CD4-positive, alpha-beta T cell treated with Interleukin-6 at 100 ng/mL for 8 hours (primary cell): ENCODE data around the gene ADAMTS2.

Experiments
- DNase-seq: peaks from one replicate; pipeline ENCODE4 v3.0.0-alpha.2; 2020; ENCODE audit warnings: mixed read lengths, low spot score

The ADAMTS2 gene

DNA sequence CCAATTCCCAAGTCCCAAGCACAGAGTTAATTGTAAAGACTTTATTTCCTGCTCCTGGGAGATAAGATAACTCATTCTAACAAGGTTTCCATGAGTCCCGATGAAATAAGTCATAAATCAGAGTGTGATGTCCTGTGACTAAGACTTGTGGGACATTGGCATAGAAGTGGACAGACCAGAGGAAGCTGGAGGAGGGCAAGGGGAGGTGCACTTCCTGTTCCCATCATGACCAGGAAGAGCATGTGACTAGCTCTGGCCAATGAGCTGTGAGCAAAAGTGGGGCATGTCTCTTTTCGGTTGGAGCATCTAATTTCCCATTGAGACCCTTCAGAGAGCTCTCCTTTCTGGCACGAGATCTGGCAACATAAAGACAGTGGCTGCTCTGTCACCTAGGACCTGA, 184.7 kb downstream of the ADAMTS2 start:
- no peak for DNase-seq

DNA sequence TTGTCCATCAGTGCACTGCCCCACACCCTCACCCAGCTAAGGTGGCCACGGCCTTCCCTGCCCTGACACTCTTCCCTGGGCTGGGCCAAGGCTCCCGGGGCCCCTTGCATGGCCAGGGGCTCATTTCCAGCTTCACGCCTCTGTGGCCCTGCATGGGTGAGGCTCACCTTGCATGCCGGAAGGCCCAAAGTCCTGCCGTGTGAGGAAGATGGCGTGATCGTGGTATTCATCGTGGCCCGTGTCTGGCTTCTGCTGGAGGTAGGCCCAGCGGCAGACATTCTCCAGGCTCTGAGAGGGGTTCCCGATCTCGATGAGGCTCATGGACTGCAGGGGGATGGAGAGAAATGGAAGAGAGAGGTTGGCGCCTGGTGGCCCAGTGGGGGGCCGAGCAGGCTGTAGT, 186.7 kb downstream of the ADAMTS2 start:
- no peak for DNase-seq

DNA sequence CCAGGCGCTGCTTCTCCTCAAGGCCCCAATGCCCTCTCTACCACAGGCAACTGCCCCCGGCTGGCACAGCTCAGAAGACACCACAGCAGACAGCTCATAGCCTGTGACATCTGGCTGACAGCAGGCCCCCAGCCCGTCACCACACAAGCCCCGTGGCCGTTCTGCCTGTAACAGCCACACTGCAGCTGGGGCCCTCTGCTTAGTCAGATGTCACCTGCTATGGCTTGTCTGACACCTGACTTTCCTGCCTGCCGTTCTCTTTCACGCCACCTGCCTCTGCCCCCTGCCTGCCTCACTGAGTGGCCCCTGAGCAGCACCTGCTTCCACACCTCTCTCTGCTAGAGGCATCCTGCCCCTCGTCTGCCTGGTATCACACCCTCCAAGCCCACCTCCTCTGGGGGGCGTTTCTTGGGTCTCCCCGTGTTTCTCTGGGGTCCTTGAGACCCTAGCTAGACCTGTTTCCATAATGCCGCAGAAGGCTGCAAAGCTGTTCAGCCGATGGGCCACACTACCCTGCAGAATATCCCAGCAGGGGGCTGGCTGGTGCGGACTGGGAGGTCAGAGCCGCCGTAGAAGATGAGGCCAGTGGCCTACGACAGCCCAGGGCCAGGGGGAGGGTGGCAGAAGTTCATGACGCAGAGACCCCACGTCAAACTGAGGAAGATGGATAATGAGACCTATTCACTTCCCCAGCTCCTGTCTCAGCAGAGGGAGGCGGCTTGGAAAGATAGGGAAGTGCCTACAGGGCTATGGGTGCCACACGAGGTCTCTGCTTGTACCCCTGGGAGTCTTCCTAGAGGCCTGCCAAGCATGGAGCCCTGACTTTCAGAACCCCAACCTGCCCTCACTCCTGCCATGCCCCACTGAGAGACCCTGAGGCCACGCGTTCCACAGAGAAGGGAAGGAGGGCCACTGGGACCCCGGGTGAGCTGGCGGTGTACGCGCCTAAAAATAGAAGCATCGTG, 190.0 kb downstream of the ADAMTS2 start:
- no peak for DNase-seq

DNA sequence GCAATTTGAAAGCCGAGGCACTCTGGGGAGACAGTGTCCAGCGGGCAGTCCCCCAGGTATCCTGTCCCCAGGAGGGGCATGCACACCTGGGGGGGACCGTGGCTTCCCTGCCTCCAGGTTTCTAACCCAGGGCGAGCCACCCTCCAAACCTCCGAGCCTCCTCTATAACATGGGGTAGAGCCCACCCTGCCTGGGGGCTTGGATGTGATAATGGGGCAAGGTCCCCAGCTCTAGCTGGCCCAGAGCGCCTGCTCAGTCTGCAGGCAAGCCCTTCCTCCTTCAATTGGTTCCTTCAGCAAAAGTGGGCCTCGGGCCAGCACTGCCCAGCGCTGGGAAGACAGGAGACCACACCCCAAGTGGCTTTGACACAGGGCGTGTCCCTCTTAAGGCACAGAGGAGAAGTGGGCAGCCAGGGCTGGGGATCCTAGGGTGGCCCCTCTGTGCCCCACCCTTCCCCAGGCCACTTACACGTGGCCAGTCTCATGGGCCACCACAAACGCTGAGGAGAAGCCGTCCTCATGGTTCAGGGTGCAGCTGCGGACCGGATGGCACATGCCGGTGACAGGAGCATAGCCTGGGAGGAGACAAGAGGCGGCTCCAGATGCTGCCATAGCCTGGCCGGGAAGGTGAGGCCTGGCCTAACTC, 190.8 kb downstream of the ADAMTS2 start:
- no peak for DNase-seq

DNA sequence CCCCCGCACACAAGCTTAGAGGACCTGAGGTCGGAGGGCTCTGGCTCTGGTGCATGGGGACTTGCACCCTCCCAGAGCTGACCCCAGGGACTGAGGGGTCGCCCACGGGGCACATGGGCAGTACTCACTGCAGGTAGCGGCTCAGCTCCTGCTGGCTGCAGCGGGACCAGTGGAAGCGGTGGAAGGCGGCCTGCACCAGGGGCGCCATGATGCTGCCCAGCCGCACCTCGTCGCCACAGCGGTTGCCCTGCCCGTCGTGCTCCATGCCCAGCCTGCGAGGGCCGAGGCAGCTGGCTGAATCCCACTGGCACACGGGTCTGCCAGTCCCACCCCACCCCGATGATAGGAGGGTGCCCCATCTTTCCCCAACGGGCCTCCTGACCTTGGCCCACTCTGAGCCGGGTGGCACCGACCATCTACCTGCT, 191.3 kb downstream of the ADAMTS2 start:
- DNase-seq = no peak

DNA sequence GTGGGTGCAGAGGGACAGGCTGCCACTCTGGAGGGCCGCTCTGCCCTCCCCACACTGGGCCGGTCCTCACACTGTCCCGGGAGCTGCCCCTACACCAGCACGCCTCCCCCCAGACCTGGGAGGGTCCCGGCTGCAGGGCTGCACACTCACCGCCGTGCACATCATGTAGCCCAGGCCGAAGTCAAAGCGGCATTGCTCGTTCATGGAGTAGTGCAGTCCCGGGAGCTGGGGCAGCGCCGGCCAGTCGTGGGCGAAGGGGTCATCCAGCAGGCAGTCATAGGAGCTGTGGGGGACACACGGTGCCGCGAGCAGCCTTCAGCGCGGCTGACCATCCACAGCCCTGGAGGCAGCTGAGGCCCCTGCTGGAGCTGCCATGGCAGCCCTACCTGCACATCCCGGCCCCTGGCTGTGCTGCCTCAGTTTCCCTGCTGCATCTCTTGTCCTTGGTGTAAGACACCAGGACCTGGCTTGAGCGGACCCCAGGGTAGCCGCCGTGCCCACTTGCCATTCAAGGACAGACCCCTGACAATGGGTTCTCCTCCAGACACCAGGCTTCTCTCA, 191.8 kb downstream of the ADAMTS2 start:
- no peak for DNase-seq

DNA sequence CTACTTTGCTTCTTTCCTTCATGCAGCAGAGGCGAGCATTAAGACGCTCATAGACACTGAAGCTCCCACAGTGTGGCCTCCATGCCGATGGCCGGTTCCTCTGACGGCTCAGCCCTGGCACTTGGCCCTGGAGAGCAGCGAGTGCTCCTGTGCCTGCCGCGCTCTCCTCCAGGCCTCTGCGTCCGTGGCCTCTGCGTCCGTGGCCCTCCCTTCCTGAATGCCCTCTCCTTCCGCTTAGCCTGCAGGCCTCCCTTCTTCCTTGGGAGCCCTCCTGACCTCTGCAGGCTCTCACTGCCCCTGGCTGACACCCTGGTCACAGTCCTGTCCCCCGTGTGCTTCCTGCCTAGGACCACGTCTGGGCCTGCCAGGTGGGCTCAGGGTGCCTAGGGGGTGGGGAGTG, 192.3 kb downstream of the ADAMTS2 start:
- DNase-seq = no peak

DNA sequence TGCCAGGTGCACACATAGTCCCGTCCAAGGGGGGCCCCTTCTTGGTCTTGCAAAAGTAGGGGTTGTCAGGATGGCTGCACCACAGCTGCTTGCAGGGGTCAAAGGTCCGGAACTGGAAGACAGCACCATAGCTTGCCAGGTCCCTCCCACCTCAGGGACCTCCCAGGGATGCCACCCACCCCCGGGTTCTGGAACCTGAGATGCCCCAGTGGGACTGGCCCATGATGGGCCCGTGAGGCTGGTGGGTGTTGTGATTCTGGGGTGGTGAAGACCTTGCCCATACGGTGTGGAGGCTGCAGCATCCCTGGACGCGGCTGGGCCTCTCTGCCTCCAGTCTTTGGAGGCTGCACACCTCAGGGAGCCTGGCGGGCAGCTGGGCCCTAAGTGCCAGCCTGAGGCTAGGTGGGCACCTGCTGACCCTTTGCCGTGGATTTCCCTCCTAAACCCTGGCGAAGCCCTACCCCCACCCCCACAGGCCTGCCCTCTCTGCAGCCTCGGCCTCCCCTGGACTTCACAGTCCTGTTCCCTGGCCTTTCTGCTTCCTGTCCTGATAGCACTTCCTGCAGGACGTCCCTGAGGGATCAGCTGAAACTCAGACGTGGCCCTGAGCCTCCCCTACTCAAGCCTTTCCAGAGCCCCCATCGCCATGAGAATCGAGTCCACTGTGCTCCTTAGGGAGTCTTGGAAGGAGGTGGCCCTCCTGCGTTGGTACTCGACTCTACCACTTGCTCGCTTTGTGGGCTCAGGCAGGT, 192.9 kb downstream of the ADAMTS2 start:
- DNase-seq = no peak

DNA sequence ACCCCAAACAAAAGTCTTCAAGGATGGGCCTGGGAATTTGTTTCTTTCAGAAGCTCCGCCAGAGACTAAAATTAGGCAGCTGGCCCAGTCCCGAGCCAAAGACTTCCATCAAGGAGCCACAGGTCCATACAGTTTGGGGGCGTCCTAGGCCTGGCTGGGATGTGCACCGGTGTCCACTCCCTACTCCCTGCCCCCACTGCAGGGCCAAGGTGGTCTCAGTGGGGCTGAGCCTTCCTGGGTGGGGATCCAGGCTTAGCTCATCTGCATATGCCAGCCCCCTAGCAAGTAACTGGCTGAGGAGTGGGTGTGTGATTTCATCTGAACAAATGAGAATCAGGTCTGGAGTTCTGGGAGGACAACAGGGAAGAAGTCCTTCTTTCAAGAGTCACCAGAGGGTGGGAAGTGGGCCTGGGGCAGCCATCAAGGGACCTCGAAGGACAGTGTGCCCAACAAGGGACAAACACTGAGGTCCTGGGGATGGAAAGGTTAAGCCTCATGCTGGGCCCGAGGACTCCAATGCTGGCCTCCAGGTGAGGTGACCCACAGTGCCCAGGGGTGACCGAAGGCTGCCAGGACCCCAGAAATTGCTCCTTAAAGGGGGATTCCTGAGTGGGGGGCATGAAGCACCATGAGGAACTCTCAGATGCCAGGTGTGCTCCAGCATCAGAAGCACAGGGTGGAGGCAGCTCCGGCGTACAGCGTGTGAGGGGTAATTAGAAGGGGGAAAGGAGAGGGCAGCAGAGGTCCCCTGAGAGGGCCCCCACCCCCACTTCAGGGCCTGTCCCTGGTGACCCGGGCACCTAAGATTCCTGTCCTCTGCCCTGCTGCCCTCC, 193.8 kb downstream of the ADAMTS2 start:
- DNase-seq = no peak

DNA sequence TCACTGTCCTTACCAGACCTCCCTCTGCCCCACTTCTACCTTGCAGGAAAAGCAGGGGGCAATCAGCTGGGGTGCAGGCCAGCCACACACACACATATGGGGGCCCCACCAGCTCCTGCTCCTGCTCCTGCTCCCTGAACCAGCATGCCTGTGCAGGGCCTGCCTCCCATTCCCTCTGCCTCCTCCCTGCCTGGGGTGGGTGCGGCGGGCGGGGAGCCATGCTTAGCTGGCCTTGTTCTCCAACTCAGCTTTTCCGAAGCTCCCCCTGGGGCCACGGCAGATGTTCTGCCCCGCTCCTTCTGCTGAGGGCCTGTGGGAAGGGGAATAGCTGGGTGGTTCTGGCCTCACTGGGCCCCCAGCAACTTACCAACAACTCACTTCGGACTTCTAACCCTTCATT, 195.2 kb downstream of the ADAMTS2 start:
- no peak for DNase-seq

DNA sequence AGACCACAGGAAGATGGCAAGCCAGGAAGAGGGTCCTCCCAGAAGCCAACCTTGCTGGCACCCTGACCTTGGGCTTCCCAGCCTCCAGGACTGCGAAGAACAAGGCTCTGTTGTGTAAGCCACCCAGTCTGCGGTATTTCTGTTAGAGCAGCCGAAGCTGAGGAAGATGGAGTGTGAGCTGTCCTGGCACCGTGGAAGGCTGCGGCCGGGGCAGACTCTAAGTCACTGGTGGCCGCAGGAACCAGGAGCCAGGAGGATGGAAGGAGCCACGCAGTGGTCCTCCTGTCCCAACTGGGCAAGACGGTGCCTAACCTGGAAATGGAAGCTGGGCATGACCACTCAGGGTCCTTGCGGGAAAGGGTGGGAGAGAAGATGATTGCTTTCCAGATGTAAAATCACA, 196.0 kb downstream of the ADAMTS2 start:
- DNase-seq = no peak

DNA sequence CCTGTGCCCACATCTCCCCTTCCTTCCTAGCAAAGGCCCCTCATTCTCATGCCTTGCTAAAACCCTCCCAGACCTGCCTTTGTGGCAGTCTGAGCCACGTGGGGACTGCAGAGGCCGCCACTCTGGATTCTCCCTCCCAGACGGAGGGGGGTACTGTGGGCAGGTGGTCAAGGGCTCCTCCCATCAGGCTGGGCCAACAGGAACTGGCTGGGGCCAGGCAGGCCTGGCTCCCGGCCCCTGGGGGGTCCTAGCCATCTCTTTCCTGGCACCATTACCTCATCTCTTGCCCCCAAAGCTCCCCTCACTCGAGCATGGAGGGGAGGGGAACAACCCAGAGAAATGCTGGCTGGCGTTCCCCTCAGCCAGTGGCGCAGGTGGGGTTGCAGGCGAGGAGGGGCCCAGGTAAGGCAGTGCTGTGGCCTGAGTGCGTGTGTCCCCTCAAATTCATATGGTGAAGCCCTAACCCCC, 196.5 kb downstream of the ADAMTS2 start:
- no peak for DNase-seq

DNA sequence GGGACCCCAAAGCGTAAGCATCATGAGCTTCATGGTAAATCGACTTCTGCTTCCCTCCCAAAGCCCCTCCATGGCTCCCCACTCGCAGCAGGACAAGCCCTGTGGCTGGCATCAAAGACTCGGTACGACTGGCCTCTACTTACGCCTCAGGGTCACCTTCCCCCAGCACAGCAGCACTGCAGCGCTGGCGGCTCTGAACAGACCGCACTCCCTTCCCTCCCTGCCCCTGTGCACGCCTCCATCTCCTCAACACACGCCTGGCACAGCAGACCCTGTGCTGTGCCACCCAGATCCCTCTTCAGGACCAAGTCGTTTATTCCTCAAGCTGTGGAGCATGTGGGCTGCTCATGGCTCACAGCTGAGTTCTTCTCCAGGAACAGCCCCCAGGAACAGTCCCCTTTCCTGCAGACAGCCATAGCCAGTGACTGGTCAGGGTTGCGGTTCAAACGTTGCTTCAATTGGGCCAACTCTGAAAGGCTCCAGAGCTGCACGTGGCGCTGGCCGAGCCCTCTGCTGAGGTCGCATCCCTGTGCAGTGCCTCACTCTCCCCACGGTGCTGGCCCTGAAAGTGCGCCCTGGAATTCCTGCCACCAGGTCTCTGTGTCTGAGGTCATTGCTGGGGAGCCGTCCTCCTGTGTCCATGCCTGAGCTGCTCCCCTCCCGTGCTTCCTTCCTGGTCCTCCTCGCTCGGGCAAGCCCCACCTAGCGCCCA, 197.1 kb downstream of the ADAMTS2 start:
- DNase-seq = no peak

DNA sequence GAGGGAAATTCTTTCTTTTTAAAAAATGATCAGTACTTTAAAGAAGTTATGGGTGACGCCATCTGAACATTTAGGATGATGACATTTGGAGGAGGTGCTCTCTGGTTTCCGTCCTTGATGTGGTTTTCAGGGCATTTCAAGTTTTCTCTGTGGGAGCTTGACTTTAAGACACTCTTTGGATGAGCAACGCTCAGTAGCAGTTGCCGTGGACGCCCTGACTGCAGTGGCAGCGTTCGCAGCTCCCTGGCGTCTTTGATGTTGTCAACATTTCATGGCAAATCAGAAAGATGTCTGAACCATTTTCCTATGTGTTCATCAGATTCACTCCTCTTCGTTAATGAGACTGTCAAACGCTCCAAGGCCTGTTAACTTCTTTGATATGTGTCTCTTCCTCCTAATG, 199.0 kb downstream of the ADAMTS2 start:
- no peak for DNase-seq

DNA sequence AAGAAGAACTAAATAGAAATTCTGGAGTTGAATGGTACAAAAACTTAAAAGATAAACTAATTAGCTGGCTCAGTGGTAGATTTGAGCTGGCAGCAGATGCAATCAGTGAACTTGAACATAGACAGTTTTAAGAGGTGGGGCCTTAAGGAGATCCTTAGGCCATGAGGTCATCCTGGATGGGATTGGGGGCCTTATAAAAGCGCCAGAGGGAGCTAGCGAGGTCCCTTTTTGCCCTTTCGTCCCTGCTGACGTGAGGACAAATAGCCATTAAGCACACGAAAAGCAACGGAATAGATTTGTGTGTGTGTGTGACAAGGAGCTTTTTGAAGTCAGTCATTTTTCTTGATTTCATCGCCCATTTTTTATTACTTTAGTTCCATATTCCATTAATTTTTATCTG, 201.8 kb downstream of the ADAMTS2 start:
- DNase-seq = no peak

DNA sequence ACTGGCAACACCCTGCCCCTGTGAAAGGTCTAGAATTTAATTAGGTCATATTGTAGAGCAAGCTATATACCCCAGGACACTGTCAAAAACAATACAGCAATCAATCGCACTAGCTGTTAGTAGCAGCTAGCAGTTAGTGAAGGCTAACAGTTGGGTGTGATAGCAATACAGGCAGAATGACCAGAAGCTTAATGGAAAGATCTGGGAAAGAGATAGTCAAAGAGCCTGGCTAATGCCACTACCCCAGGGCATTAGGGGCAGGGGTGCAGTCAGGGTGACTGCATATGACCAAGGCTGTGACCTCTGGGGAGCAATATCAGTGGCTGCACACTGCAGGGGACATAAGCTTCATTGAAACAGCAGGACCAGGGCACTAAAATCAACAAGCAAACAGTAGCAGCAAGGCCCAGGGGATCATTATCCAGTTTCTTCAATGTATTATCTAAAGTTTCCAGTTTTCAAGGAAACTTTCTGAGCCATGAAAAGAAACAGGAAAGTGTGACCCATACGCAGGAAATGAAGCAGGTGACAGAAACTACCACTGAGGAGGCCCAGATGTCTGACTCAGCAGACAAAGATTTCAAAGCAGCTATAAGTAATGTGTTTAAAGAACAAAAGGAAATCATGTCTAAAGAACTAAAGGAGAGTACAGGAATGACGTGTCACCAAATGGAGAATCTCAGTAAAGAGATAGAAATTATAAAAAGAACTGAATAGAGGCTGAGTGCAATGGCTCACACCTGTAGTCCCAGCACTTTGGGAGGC, 202.6 kb downstream of the ADAMTS2 start:
- no peak for DNase-seq

DNA sequence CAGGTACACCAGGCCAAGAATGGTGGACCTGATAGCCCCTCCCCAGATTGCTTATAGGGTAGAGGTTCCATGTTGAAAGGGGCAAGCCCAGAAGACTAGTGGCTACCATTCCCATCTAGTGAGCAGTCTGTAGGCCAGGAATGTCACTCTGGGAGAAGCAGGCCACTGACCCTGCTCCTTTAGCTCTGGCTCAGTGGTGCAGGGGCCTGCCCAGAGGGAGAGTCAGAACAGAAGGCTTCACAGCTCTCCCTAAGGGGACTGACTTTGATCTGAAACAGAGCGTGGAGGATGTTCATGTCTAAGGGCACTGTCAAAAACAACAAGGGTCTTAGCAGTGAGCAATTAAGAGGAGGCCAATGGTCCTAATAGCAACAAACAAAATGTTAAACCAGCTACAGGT, 203.4 kb downstream of the ADAMTS2 start:
- no peak for DNase-seq

DNA sequence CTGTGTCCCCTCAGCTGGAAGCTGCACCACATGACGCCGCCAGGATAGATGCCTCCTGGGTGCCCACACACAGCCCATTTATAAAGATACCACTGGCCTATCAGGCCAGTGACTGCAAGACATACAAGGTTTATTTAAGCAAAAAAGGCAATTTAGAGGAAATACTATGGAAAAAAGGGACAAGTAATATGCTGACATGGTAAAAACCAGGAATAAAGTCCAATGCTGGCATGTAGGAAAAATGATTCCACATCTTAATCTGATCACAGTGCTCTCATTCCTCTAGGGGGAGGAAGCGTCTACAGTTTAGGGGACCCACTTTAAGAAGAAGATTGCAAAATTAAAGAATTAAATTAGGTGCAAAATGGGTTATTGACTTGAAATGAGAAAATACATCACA, 205.0 kb downstream of the ADAMTS2 start:
- no peak for DNase-seq

DNA sequence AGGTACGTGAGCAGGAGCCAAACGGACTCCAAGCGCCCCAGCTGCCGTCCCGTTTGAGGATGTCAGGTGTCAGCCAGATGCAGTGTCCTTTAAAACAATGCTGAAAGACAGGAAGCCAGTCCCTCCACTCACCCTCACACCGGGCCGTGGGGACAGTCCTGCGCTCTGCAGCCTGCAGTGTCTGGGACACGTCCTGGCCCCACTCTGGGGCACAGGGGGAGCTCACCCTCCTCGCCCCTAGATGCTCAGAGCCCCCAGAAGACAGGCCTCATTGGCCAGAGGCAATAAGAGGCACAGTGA, 205.4 kb downstream of the ADAMTS2 start:
- no peak for DNase-seq
